Natural killer cell (primary cell): ENCODE results near the gene RHOT2. TPM values are rescaled to one million over a fixed set of nuclear protein-coding genes. Genes with fewer than 3 reads are reported as not detected.
A peak's percentile ranks its signal among the peaks of the same experiment; 100 is the strongest.

ENCODE experiments used
- ATAC-seq, 3 donors: fragments of 150-1000 bp in 2 of 3; fragments of 200-7000 bp in 1 of 3; cut with Tn5 transposase; 1 replicate in 1 of 3; 2 replicates in 2 of 3; pipeline ENCODE4 v1.10.0; 2021; ENCODE audit warnings: mild to moderate bottlenecking in 2 of 3, moderate library complexity in 2 of 3
- DNase-seq, 2 donors: peaks; one replicate each; pipeline versions ENCODE4 v3.0.0 to v3.0.0-alpha.2; 2013 to 2021; ENCODE audit warnings: mixed read lengths in 1 of 2
- H3K27ac ChIP-seq: one replicate; pipeline ENCODE4 v1.5.1; 2013; ENCODE audit warnings: mild to moderate bottlenecking, low read length
- H3K27me3 ChIP-seq: one replicate; pipeline ENCODE4 v1.6.1; 2013; ENCODE audit warnings: low read length; ENCODE audit not compliant: control insufficient read depth, insufficient read depth
- H3K36me3 ChIP-seq: one replicate; pipeline ENCODE4 v1.6.1; 2013; ENCODE audit warnings: low read length; ENCODE audit not compliant: control insufficient read depth, insufficient read depth
- H3K4me1 ChIP-seq: one replicate; pipeline ENCODE4 v1.6.1; 2013; ENCODE audit warnings: low read length; ENCODE audit not compliant: control insufficient read depth, insufficient read depth
- H3K4me3 ChIP-seq: one replicate; pipeline ENCODE4 v1.5.1; 2013; ENCODE audit warnings: low read length
- H3K9me3 ChIP-seq: one replicate; pipeline ENCODE4 v1.6.1; 2013; ENCODE audit warnings: low read length; ENCODE audit not compliant: control insufficient read depth, insufficient read depth
- H3K27ac Mint-ChIP-seq, 2 donors: one replicate each; pipeline ENCODE4 v1.8.0; 2022; ENCODE audit warnings: mild to moderate bottlenecking in 2 of 2, mixed read lengths in 2 of 2, moderate library complexity in 1 of 2
- H3K27me3 Mint-ChIP-seq, 2 donors: one replicate each; pipeline ENCODE4 v1.8.0; 2022; ENCODE audit warnings: low read depth in 2 of 2, mixed read lengths in 2 of 2
- H3K36me3 Mint-ChIP-seq: one replicate; pipeline ENCODE4 v1.8.0; 2022; ENCODE audit warnings: mixed read lengths
- H3K4me1 Mint-ChIP-seq, 2 donors: one replicate each; pipeline ENCODE4 v1.8.0; 2022; ENCODE audit warnings: mixed read lengths in 2 of 2
- H3K4me3 Mint-ChIP-seq: one replicate; pipeline ENCODE4 v1.8.0; 2022; ENCODE audit warnings: mild to moderate bottlenecking, moderate library complexity, mixed read lengths
- H3K9me3 Mint-ChIP-seq, 2 donors: one replicate each; pipeline ENCODE4 v1.8.0; 2022; ENCODE audit warnings: mixed read lengths in 2 of 2
- CTCF ChIP-seq: fragments of 200-600 bp; IDR thresholded peaks from one replicate; pipeline ENCODE4 v1.8.0; 2022; ENCODE audit warnings: antibody characterized with exemption
- WGBS: methylation state at CpG from one replicate; pipeline ENCODE4 v1.1.7; 2013; ENCODE audit warnings: missing lambda C conversion rate; ENCODE audit not compliant: insufficient coverage; 5-methylcytosine and 5-hydroxymethylcytosine counted together
- intact Hi-C: fragments of 100-400 bp; cut with micrococcal nuclease; formaldehyde crosslinking; loops from one replicate; pipeline ENCODE4 v1.14.2; 2022
- total RNA-seq, 4 donors: library from RNA; stranded (reverse); fragments of 120-200 nt in 1 of 4; gene quantifications; one replicate each; pipeline versions ENCODE4 v1.2.3 to v1.2.4, GENCODE V29; 2013 to 2022

Gene RHOT2
- total RNA-seq, 3 donors from 2014 or later (not counting 1 experiment from before 2014, with no cell fraction given), result 205 to 216 (median 211) TPM

- Mint-ChIP-seq H3K27ac (no peak overlapping the region), H3K27me3 (no peaks in the 10 kb centered on the region), H3K9me3 (no peaks in the 10 kb centered on the region), H3K4me1 (peaks cover 0 to 13% of the 10 kb centered on the region in 2 donors), H3K4me3 (peak overlapping the region; percentile 75), H3K36me3 (no peaks in the 10 kb centered on the region)
- 8% methylated on average over 72 of the region's 72 CpGs for WGBS
- no peak for TF ChIP-seq CTCF
- peak; percentile 47 to 71 (median 61) for ATAC-seq
- Histone ChIP-seq H3K4me3 (peak overlapping the region; percentile 42), H3K9me3 (no peaks in the 10 kb centered on the region), H3K27ac (no peak overlapping the region), H3K27me3 (no peaks in the 10 kb centered on the region), H3K36me3 (no peaks in the 10 kb centered on the region), H3K4me1 (peaks cover 31% of the 10 kb centered on the region)
- intact Hi-C loops, result no loop called here
- peak in 1 of 2 donors; percentile 42 for DNase-seq
Observed at GRCh38 chr16:642189-643049, 25.5 kb upstream of the RHOT2 start.

- H3K4me3 ChIP-seq, result no peak overlapping the region
- no peak for DNase-seq
- Mint-ChIP-seq H3K27ac (no peak overlapping the region), H3K4me3 (peak overlapping the region; percentile 75), H3K4me1 (peaks cover 0 to 13% of the 10 kb centered on the region in 2 donors), H3K36me3 (no peaks in the 10 kb centered on the region), H3K9me3 (no peaks in the 10 kb centered on the region), H3K27me3 (no peaks in the 10 kb centered on the region)
- WGBS, result 90% methylated on average over 11 of the region's 13 CpGs
- H3K9me3 ChIP-seq, result no peaks in the 10 kb centered on the region
- H3K27me3 ChIP-seq, result no peaks in the 10 kb centered on the region
- H3K4me1 ChIP-seq, result peaks cover 31% of the 10 kb centered on the region
- H3K36me3 ChIP-seq, result no peaks in the 10 kb centered on the region
- no peak for ATAC-seq
- H3K27ac ChIP-seq, result no peak overlapping the region
- no peak for TF ChIP-seq CTCF
- intact Hi-C loops, result no loop called here
Observed at GRCh38 chr16:643050-643368, 24.9 kb upstream of the RHOT2 start.

- H3K4me1 Mint-ChIP-seq, result peaks cover 0 to 18% of the 10 kb centered on the region in 2 donors
- no peak overlapping the region for H3K4me3 ChIP-seq
- H3K27me3 Mint-ChIP-seq, result no peaks in the 10 kb centered on the region
- H3K4me3 Mint-ChIP-seq, result peak overlapping the region; percentile 8
- H3K27ac Mint-ChIP-seq, result no peak overlapping the region
- H3K9me3 Mint-ChIP-seq, result no peaks in the 10 kb centered on the region
- intact Hi-C loops, result no loop called here
- ATAC-seq (no peak), DNase-seq (no peak)
- H3K36me3 ChIP-seq, result no peaks in the 10 kb centered on the region
- peaks cover 38% of the 10 kb centered on the region for H3K4me1 ChIP-seq
- WGBS, result 96% methylated on average over 12 of the region's 12 CpGs
- no peaks in the 10 kb centered on the region for H3K9me3 ChIP-seq
- no peaks in the 10 kb centered on the region for H3K27me3 ChIP-seq
- no peaks in the 10 kb centered on the region for H3K36me3 Mint-ChIP-seq
- no peak for TF ChIP-seq CTCF
- no peak overlapping the region for H3K27ac ChIP-seq
Observed at GRCh38 chr16:644556-644955, 23.4 kb upstream of the RHOT2 start.
